GM23248 (cell line): Measurements from ENCODE around the gene PDE3A. TPM values are rescaled to one million over a fixed set of nuclear protein-coding genes. Genes with fewer than 3 reads are reported as not detected.

Source experiments
- DNase-seq: peaks from one replicate; pipeline ENCODE4 v3.0.0-alpha.2; 2015
- H2AFZ ChIP-seq: fragments of 200-600 bp; sonication (generic); 2 replicates; pipeline ENCODE4 v1.6.1; 2016; ENCODE audit warnings: antibody characterized with exemption
- H3F3A ChIP-seq: fragments of 200-600 bp; sonication (generic); 2 replicates; pipeline ENCODE4 v1.6.1; 2016; ENCODE audit warnings: mild to moderate bottlenecking, antibody characterized with exemption, mixed run types; ENCODE audit not compliant: insufficient read depth
- H3K27ac ChIP-seq: fragments of 200-600 bp; sonication (generic); 2 replicates; pipeline ENCODE4 v1.5.1; 2016; ENCODE audit warnings: mild to moderate bottlenecking
- H3K27me3 ChIP-seq: fragments of 200-600 bp; sonication (generic); replicated peaks from 2 replicates; pipeline ENCODE4 v1.6.1; 2016; ENCODE audit warnings: mild to moderate bottlenecking; ENCODE audit not compliant: insufficient read depth
- H3K36me3 ChIP-seq: fragments of 200-600 bp; sonication (generic); 2 replicates; pipeline ENCODE4 v1.6.1; 2016; ENCODE audit warnings: low read depth, mild to moderate bottlenecking
- H3K4me1 ChIP-seq: fragments of 200-600 bp; sonication (generic); 2 replicates; pipeline ENCODE4 v1.6.1; 2016; ENCODE audit warnings: mild to moderate bottlenecking; ENCODE audit not compliant: insufficient read depth
- H3K4me2 ChIP-seq: fragments of 200-600 bp; sonication (generic); one replicate; pipeline ENCODE4 v1.6.1; 2016; ENCODE audit warnings: mild to moderate bottlenecking; ENCODE audit not compliant: unreplicated experiment
- H3K4me3 ChIP-seq: fragments of 200-600 bp; sonication (generic); 2 replicates; pipeline ENCODE4 v1.5.1; 2016; ENCODE audit warnings: mild to moderate bottlenecking
- H3K79me2 ChIP-seq: fragments of 200-600 bp; sonication (generic); 2 replicates; pipeline ENCODE4 v1.6.1; 2016; ENCODE audit warnings: mild to moderate bottlenecking; ENCODE audit not compliant: insufficient read depth
- H3K9ac ChIP-seq: fragments of 200-600 bp; sonication (generic); 2 replicates; pipeline ENCODE4 v1.6.1; 2016; ENCODE audit warnings: mild to moderate bottlenecking
- H3K9me2 ChIP-seq: fragments of 200-600 bp; sonication (generic); 2 replicates; pipeline ENCODE4 v1.6.1; 2016; ENCODE audit warnings: mixed run types, mild to moderate bottlenecking, moderate library complexity; ENCODE audit not compliant: insufficient read depth
- H3K9me3 ChIP-seq: fragments of 200-600 bp; sonication (generic); one replicate; pipeline ENCODE4 v1.6.1; 2017; ENCODE audit warnings: low read depth
- H4K20me1 ChIP-seq: fragments of 200-600 bp; sonication (generic); 2 replicates; pipeline ENCODE4 v1.6.0; 2016; ENCODE audit not compliant: insufficient read depth
- EZH2 ChIP-seq: fragments of 200-600 bp; sonication (generic); IDR thresholded peaks from 2 replicates; pipeline ENCODE4 v1.6.1; 2018; ENCODE audit warnings: antibody characterized with exemption, mild to moderate bottlenecking; ENCODE audit not compliant: insufficient read depth, poor library complexity, severe bottlenecking
- EZH2phosphoT487 ChIP-seq: fragments of 200-600 bp; sonication (generic); IDR thresholded peaks from 2 replicates; pipeline ENCODE4 v1.6.1; 2018; ENCODE audit warnings: antibody characterized with exemption, moderate library complexity, mild to moderate bottlenecking, low read depth; ENCODE audit not compliant: insufficient read depth
- WGBS, 2 experiments: methylation state at CpG; one replicate each; pipeline ENCODE4 v1.1.6; 2015 to 2017; ENCODE audit warnings: low lambda C conversion rate in 2 of 2, low coverage in 1 of 2; ENCODE audit errors: missing lambda C conversion rate in 2 of 2; 5-methylcytosine and 5-hydroxymethylcytosine counted together
- in situ Hi-C: fragments of 300-500 bp; cut with MboI; formaldehyde crosslinking; loops from 2 replicates; pipeline ENCODE4 v1.15.0; 2020
- polyA plus RNA-seq: library from polyadenylated mRNA; unstranded; fragments of >200 nt; fragmentation: Nextera tagmentation; extraction: Ambion mirVana; gene quantifications from 2 replicates; pipeline ENCODE4 v1.2.1, GENCODE V29; 2016
- total RNA-seq: library from RNA; depleted of rRNA; stranded (reverse); fragments of >200 nt; shearing (Covaris generic); gene quantifications from 2 replicates; pipeline ENCODE4 v1.2.3, GENCODE V29; 2014

Gene PDE3A
- total and polyA plus RNA-seq, 2 experiments from 2014 or later: 0.11 to 0.43 TPM

DNA sequence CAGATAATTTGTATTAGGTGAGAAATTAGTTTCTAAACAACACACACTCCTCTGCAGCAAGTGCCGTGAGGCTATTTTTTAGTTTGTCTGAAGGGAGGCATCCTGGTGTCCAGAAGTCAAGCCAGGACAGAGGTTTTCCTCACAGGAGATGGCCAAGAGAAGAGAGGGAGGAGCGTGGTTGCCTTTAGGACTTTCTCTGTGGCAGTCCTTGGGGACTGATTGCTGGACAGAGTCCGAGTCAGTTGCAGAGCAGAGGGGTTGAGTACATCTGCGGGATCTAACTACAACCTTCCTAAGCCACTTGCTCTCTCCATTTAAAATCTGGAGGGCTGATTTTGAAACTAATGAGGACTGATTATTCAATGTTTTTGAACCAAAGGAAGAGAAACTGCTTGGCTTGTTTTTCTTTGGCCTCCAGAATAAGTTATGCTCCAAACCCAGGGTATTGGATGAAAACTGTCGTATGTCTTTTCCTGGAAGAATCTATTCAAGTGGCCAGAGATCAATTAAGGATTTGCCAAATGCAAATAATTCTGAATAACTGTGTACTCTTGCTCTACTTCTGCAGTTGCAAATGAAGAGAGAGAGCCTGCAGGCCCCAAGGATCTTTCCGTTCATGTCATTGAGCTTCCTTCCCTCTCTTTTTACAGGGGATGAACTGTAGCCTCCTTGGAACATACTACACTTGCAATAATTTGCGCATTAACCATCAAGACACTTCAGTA is 328.0 kb downstream of the PDE3A start:
- in situ Hi-C loops: no loop called here
- Histone ChIP-seq H2AFZ (no peak overlapping the region), H3K4me2 (no peak overlapping the region), H3K79me2 (no peaks in the 10 kb centered on the region), H3K9me3 (no peaks in the 10 kb centered on the region), H3K4me1 (no peaks in the 10 kb centered on the region), H3K36me3 (no peaks in the 10 kb centered on the region), H3K9me2 (no peaks in the 10 kb centered on the region), H3K4me3 (no peak overlapping the region), H3K27ac (no peak overlapping the region), H3F3A (no peaks in the 10 kb centered on the region), H3K9ac (no peak overlapping the region), H3K27me3 (peaks cover 8% of the 10 kb centered on the region; the same call in 1 of the 2 replicates), H4K20me1 (no peaks in the 10 kb centered on the region)
- 18 to 24% methylated on average over 7 of the region's 7 CpGs for WGBS, 2 experiments
- DNase-seq: no peak
- TF ChIP-seq EZH2 (no peak), EZH2phosphoT487 (no peak)

- Histone ChIP-seq H3K27me3 (peaks cover 8% of the 10 kb centered on the region; the same call in 1 of the 2 replicates), H3K9me2 (no peaks in the 10 kb centered on the region), H2AFZ (no peak overlapping the region), H3K4me3 (no peak overlapping the region), H3K79me2 (no peaks in the 10 kb centered on the region), H3K36me3 (no peaks in the 10 kb centered on the region), H3K9me3 (no peaks in the 10 kb centered on the region), H3K9ac (no peak overlapping the region), H3K4me2 (no peak overlapping the region), H3F3A (no peaks in the 10 kb centered on the region), H3K4me1 (no peaks in the 10 kb centered on the region), H4K20me1 (no peaks in the 10 kb centered on the region), H3K27ac (no peak overlapping the region)
- TF ChIP-seq EZH2phosphoT487 (no peak), EZH2 (no peak)
- 23 to 24% methylated on average over 1 of the region's 1 CpG for WGBS, 2 experiments
- no peak for DNase-seq
- in situ Hi-C loops: no loop called here
Measured at GRCh38 chr12:20701106-20701505, 332.8 kb downstream of the PDE3A start.

DNA sequence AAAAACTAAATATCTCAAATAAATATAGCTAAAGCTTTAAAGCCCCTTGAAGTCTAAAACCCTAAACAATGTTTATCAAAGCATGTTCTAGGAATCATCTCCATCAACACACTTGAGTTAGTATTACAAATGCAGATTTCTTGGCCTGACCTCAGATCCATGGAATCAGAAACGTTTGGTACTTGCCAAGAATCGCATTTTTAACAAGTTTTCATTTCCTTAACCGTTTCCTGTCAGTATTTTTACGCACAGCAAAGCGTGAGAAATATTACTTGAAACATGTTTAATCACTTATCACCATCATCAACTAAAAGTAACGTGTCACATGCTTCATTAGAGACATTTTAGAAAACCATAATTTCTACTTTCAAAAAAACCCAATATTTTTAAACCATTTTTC is 336.5 kb downstream of the PDE3A start:
- Histone ChIP-seq H3K27ac (no peak overlapping the region), H3K79me2 (no peaks in the 10 kb centered on the region), H3F3A (no peaks in the 10 kb centered on the region), H3K36me3 (no peaks in the 10 kb centered on the region), H3K4me1 (no peaks in the 10 kb centered on the region), H4K20me1 (no peaks in the 10 kb centered on the region), H3K9me2 (no peaks in the 10 kb centered on the region), H3K9me3 (no peaks in the 10 kb centered on the region), H3K4me2 (no peak overlapping the region), H2AFZ (no peak overlapping the region), H3K27me3 (no peaks in the 10 kb centered on the region), H3K4me3 (no peak overlapping the region), H3K9ac (no peak overlapping the region)
- in situ Hi-C loops: no loop called here
- 14 to 19% methylated on average over 6 of the region's 6 CpGs for WGBS, 2 experiments
- no peak for DNase-seq
- TF ChIP-seq EZH2 (no peak), EZH2phosphoT487 (no peak)

GRCh38 chr12:20711846-20712245 is 343.5 kb downstream of the PDE3A start:
- Histone ChIP-seq H3K9me3 (no peaks in the 10 kb centered on the region), H4K20me1 (no peaks in the 10 kb centered on the region), H3K27me3 (no peaks in the 10 kb centered on the region), H3F3A (no peaks in the 10 kb centered on the region), H3K9me2 (no peaks in the 10 kb centered on the region), H3K27ac (no peak overlapping the region), H3K4me1 (no peaks in the 10 kb centered on the region), H3K79me2 (no peaks in the 10 kb centered on the region), H3K4me2 (no peak overlapping the region), H2AFZ (no peak overlapping the region), H3K9ac (no peak overlapping the region), H3K4me3 (no peak overlapping the region), H3K36me3 (no peaks in the 10 kb centered on the region)
- in situ Hi-C loops: no loop called here
- no peak for DNase-seq
- TF ChIP-seq EZH2phosphoT487 (no peak), EZH2 (no peak)
- WGBS, 2 experiments: 26 to 37% methylated on average over 3 of the region's 3 CpGs
